ENCODE results near the gene RAB3GAP1.
"Not testable (repeated sequence)": the region's sequence is repeated elsewhere in the genome, so short reads cannot be mapped to it uniquely, and the experiment has no call there.

The RAB3GAP1 gene

DNA sequence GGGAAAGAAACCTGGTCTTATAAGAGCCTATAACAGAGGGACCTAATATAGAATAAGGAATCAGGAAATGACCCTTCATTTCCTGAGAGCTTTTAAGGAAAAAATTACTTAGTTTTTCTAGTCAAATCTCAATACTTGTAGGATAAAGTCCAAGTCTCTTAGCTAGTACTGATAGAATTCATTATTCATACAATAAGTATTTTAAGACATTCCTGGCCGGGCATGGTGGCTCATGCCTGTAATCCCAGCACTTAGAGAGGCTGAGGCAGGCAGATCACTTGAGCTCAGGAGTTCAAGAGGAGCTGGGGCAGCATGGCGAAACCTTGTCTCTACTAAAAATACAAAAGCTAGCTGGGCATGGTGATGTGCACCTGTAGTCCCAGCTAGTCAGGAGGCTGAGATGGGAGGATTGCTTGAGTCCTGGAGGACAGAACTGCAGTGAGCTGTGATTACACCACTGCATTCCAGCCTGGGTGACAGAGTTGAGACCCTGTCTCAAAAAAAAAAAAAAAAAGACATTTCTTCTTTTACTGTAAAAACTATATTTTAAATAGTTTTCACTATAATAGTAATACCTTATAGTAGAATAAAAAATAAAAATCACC lies 3.2 kb downstream of the RAB3GAP1 start:
- no peak for DNase-seq

DNA sequence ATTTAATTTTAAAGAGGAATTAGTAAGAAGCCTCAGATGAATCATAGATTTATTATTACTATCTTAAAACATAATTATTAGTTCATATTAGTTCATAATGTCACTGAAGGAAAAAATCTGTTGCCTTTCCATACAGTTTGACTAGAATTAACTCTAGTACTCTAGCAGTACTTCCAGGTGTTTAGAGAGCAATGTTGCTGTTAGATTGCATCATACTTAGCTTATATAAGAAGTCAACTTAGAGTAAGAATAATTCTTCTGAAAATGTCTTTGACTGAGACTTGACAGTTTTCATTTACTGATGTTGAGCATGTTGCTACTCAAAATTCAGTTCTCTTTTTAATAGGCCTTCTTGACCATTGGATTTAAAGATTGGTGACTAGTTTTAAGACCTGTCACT lies 4.7 kb downstream of the RAB3GAP1 start:
- DNase-seq: no peak

DNA sequence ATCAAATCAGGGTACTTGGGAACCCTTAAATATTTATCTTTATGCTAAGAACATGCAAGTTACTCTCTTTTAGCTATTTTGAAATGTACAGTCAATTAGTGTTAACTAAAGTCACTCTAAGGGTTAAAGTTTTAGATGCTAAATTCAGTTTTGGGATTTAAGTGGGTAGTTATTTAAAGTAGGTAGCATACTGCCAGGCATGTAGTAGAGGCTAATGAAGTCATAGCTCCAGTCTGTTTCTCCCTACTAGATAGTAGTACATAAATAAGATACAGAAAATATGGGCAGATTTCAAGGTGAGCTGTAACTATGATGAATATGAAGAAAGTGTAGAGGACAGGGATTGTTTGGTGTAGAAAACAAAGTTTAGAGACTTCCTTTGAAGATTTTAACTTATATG lies 7.5 kb downstream of the RAB3GAP1 start:
- DNase-seq: no peak

DNA sequence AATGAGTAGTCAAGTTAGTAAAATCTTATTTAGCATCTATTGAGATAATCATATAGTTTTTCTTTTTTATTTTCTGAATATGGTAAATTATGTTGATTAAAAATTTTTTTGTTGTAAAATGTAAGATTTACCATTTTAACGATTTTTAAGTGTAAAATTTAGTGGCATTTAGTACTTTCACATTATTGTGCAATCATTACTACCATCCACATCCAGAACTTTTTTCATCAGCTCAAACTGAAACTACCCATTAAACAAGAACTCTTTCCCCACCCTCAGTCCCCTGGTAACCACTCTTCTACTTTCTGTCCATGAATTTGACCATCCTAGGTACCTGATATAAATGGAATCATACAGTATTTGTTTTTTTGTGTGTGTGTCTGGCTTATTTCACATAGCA lies 11.1 kb downstream of the RAB3GAP1 start:
- DNase-seq: no peak

DNA sequence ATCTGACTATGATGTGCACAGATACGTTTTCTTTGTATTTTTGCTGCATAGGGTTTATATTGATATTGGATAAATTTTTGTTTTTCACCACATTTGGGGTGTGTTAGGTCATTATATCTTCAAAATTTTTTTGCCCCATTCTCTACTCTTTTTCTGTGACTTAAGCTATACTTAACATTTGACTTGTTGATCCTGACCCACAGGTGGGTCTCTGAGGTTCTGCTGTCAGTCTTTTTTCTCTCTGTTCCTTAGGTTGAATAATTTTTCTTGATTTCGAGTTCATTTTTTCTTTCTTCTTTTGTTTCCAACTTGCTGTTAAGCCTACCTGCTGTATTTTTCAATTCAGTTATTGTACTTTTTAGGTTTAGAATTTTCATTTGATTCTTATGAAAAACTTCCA lies 12.1 kb downstream of the RAB3GAP1 start:
- DNase-seq: no peak

DNA sequence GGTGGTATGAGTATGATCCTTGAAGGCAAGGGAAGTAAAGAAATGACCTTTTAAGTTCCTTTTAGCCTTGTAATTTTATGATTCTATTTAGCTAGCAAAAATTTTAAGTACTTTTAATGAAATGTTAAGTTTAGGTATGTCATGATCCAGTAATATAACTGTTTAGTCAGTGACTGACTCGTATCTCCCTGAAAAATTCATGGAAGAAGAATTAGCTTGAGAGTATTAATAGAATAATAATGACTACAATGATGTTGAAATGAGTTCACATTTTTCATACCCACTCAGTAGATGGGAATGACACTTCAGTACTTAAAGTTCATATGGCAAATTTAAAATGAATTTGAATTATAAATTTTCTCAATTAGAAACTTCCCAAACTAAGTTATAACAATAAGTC lies 14.6 kb downstream of the RAB3GAP1 start:
- DNase-seq: no peak

DNA sequence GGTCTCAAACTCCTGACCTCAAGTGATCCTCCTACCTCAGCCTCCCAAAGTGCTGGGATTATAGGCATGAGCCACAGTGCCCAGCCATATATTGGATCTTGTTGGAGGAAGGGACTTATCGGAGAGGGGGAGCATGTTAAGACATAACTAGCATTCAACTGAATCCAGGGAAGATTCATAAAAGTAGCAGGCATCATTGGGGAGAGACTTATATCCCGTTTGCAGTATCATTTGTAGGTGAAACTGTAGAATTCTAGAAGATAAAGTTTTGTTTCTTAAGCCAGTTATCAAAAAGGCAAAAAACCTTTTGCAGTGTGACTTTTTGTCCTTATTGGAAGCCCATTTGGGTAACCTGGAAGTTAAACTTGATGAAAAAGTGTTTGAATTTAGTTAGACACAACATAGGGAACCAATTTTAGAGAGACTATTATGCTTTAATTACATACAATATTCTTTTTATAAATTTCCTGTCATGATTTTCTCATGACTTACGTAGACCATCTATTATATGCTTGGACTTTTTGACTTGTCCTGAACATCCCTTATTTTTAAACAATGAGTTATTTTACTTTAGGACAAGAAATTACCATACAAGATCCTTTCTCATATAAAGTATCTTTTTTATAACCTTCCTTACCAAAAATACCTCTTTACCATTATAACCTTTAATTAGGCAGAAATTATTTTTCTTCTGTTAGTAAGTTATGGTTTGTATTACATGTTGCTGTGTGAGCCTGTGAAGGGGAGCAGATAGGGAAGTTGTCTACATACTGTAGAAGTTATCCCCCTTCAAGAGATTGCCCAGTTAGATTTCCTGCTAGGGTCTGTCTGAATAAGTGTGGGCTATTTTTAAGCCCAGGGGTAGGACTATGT lies 20.3 kb downstream of the RAB3GAP1 start:
- DNase-seq: no peak

DNA sequence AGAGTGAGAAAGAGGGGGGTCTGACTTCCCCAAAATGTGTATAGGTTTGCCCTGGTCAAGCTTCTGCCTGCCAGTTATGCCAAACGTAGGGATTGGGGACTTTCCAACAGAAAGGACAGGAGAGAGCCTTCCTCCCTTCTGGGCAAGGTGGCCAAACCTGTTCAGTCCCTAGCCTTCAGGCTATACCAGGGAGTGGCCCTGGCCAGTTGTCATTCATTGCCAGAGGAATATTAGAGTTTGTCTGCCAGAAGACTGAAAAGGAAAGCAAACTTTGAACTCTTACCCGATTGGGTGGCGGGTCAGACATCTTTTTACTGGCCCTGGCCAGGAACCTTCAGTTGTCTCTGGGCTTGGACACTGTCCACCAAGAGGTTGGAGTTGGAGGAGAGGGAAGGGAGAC lies 22.1 kb downstream of the RAB3GAP1 start:
- DNase-seq: no peak

DNA sequence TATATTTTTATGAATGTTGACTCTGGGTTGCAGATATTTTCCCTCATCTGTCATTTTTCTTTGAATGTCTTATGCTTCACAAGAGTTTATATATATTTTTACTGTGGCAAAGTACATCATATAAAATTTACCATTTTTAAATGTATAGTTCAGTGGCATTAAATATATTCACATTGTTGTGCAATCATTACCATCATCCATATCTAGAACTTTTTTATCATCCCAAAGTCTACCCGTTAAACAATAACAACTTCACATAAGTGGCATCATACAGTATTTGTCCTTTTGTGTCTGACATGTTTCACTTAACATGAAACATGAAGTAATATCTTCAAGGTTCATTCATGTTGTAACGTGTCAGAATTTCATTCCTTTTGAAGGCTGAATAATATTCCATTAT lies 24.5 kb downstream of the RAB3GAP1 start:
- no peak for DNase-seq

DNA sequence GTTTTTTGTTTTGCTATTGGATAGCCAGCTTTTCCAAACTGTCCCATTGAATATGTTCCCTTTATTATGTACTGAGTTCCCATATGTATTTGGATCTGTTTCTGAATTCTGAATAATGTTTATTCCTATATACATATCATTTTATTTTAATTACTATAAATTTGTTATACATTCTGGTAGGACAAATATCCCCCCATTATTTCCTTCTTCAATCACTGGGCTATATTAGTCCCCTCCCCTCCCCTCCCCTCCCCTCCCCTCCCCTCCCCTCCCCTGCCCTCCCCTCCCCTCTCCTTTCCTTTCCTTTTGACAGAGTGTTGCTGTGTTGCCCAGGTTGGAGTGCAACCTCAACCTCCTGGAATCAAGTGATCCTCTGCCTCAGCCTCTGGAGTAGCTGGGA lies 26.3 kb downstream of the RAB3GAP1 start:
- DNase-seq: no peak

DNA sequence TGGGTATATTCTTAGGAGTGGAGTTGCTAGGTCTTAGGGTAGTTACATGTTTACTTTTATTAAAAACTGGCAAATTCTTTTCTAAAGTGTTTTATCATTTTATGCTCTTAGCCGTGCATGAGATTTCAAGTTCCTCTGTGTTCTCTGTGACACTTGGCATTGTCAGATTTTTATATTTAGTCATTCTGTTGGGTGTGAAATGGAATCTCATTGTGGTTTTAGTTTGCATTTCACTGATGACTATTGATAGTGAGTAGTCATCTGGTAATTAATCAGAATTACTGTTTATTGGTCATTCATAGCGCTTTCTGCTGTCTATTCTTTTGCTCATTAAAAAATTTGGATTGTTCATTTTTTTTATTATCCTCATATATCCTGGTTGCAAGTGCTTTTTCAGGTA lies 34.1 kb downstream of the RAB3GAP1 start:
- no peak for DNase-seq

DNA sequence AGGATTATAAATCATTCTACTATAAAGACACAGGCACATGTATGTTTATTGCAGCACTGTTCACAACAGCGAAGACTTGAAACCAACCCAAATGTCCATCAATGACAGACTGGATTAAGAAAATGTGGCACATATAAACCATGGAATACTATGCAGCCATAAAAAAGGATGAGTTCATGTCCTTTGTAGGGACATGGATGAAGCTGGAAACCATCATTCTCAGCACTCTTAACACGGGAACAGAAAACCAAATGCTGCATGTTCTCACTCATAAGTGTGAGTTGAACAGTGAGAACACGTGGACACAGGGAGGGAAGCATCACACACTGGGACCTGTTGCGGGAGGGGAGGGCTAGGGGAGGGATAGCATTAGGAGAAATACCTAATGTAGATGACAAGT lies 37.5 kb downstream of the RAB3GAP1 start:
- DNase-seq: not testable (repeated sequence)

DNA sequence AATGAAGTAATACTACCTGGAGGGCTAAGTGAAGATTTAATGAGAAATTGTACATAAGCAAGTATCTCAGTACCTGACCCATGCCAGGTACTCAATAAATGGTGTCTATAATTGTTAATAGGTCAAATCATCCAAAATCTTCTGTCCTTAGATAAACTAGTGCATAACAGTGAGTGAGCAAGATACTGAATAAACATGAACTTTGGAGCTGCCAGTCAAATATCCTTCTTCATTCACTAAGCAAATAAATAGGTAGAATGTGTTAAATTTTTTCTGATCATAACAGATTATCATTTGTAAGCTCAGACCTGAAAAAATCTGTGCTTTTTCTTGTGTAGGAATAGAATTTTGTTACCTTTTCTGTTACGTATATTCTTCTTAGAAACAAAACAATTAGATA lies 39.6 kb downstream of the RAB3GAP1 start:
- no peak for DNase-seq

DNA sequence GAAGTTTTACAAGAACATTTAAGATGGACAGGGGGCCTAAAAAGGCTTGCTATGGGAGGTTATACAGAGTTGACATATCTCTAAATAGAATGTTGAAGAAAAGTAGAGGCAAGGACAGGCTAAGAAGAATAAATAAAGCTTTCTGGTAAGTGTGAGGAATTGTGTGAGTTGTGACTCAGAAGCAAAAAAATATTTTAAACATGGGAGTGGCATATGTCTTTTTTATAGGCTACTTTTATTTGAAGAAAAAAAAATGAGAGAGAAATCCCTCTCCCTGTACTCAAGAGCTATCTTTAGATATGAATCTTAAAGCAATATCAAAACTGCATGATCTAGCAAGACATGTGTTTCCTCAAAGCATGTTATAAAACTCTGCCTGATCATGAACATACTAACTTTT lies 41.1 kb downstream of the RAB3GAP1 start:
- DNase-seq: no peak

DNA sequence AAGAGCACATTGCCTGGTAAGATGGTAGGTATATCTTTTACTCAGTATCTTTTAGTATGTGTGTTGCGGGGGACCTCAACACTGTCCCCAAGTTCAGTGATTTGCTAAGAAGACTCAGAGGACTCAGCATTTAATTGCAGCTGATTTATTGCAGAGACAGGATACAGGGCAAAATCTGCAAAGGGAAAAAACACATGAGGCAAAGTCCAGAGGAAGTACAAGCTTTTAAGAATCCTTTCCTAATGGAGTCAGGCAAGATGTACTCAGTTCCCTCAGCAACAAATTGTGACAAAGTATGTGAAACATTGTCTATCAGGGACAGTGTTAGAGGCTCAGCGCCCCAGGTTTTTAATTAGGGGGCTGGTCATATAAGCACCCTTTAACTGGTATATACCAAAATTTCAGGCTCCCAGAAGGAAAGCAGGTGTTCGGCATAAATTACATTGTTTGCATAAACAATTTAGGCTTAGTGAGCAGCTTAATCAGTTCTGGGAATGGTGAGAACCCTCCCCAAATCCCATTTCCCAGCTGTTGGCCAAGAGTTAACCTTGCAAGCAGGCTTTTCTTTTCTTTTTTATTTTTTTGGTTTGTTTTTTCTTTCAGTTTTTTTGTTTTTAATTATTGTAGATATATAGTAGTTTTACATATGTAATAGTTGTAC lies 41.7 kb downstream of the RAB3GAP1 start:
- DNase-seq: peak; percentile 79

DNA sequence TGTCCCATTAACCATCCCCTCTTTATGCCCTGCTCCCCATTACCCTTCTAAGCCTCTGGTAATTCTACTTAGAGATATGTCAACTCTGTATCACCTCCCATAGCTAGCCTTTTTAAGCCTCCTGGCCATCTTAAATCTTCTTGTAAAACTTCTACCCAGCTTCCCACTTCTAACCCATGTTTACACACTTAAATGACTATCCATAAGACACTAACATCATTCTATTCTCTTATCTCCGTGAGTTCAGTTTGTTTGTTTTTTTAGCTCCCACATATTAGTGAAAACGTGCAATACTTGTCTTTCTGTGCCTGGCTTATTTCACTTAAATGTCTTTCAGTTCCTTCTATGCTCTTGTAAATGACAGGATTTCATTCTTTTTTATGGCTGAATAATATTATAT lies 42.4 kb downstream of the RAB3GAP1 start:
- DNase-seq: no peak

DNA sequence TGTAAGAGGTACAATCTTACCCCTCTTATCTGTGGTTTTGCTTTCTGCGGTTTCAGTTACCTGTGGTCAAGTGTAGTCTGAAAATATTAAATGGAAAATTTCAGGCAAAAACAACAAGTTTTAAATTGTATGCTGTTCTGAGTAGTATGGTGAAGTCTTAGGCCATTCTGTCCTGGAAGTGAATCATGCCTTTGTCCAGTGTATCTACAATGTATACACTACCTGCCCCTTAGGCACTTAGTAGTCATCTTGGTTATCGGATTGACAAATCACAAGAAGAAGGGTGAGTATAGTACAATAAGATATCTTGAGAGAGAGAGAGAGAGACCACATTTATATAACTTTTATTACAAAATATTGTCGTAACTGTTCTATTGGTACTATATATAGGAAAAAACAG lies 43.5 kb downstream of the RAB3GAP1 start:
- DNase-seq: no peak

DNA sequence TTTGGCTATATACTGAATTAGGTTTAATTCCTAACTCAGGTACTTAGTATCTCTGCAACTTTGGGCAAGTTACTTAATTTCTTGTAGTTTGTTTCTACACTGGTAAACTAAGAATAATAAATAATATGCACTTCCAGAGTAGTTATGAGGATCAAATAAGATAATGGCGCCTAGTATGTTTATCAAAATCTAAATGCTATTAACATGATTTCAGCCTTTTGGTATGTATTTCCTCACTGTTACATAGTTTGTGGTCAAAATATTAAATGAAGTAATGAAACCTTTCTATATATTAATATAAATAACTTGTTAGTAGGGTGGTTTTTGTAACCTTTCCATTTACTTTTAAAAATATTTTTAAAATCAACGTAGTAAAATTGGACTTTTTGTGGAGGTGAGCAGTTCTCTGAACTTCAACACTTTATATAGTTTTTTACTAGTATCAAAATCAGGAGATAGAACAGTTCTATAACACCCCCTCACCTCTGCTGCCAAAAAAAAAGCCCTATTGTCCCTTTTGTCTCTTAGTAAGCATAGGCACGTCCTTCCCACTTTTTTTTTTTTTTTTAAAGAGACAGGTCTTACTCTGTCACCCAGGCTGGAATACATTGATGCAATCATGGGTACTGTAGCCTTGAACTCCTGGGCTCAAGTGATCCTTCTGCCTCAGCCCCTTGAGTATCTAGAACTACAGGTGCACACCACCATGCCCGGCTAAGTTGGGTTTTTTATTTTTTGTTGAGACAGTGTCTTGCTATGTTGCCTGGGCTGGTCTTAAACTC lies 44.8 kb downstream of the RAB3GAP1 start:
- no peak for DNase-seq

DNA sequence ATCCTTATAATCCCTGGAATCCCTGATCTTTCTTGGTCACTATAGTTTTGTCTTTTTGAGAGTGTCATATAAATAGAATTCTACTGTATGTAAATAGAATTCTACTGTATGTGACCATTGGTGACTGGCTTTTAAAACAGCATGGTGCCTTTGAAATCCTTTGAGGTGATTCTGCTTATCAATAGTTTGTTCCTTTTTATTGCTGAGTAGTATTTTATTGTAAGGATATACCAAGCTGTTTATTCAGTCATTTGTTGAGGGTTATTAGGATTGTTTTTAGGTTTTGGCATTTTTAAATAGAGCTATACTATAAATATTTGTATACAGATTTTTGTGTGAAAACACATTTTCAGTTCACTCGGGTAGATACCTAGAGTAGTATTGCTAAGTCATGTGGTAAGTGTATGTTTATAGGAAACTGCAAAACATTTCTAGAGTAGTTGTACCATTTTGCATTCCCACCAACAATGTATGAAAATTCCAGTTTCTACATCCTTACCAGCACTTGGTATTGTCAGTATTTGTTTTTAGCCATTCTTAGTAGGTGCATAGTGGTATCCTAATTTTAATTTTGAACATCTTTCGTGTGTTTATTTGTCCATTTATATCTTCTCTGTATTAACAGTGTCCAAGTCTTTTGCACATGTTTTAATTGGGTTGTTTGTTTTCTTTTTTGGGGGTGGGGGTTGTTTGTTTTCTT lies 45.6 kb downstream of the RAB3GAP1 start:
- no peak for DNase-seq

DNA sequence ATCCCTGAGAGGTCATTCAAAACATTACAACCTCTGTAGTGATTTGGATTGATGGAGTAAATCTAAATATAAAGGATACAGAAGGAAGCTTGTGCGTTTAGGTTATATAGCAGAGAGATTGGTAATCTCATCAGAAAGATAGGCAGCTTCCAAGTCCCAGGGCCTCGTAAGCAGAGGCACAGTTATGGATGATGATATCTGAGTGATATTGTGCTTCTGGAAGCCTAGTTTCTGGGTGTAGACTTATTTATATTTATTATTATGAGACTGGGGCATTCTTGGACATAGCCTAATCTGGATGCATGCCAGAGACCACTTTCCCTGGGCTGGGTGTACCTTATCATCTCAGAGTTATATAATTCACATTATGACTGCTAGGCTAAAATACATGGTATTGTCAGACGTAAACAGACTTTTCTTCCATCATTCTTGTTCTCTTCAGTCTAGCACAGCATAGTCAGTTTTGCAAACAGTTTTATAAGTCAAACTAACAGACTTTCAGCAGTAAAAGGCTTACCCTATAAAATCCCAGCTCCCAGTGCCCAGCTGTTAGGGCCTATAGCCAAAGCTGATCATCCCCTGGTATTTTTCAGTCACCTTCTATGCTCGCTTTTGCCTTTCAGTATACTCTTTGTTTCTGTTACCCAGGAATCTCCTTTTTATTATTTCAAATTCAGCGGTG lies 47.9 kb downstream of the RAB3GAP1 start:
- no peak for DNase-seq

DNA sequence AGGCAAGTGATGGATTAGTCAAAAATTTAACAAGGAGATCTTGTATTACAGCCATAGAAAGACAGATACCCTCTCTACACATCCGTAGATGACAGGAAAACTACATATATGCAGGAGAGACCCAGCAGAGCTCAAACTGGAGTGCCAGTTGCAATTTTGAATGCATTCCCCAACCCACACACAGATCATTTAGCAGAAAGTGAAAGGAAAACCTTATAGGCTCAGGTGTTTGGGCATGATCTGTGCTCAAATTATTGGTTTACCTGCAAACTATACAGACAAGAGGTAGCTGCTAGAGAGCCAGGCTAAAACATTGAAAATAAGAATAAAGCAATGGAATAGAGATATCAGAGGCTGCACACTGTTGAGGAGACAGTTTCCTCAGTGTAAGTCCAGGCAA lies 51.8 kb downstream of the RAB3GAP1 start:
- DNase-seq: no peak

Data from NCI-H1105 treated with DMSO at 0.1 percent for 48 hours (cell line).